ENCODE data around the gene HLA-A.
"Not testable (repeated sequence)": the region's sequence is repeated elsewhere in the genome, so short reads cannot be mapped to it uniquely, and the experiment has no call there.

HLA-A gene

DNA sequence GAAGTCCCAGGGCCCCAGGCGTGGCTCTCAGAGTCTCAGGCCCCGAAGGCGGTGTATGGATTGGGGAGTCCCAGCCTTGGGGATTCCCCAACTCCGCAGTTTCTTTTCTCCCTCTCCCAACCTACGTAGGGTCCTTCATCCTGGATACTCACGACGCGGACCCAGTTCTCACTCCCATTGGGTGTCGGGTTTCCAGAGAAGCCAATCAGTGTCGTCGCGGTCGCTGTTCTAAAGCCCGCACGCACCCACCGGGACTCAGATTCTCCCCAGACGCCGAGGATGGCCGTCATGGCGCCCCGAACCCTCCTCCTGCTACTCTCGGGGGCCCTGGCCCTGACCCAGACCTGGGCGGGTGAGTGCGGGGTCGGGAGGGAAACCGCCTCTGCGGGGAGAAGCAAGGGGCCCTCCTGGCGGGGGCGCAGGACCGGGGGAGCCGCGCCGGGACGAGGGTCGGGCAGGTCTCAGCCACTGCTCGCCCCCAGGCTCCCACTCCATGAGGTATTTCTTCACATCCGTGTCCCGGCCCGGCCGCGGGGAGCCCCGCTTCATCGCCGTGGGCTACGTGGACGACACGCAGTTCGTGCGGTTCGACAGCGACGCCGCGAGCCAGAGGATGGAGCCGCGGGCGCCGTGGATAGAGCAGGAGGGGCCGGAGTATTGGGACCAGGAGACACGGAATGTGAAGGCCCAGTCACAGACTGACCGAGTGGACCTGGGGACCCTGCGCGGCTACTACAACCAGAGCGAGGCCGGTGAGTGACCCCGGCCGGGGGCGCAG, at the start of gene HLA-A:
HLA-A (plus strand) TSS at position 258 of the 778 bp plus-strand sequence; CDS start at position 280, 22 bp downstream.
- DNase-seq (ENCODE audit: low read depth), result peak; percentile 80

DNA sequence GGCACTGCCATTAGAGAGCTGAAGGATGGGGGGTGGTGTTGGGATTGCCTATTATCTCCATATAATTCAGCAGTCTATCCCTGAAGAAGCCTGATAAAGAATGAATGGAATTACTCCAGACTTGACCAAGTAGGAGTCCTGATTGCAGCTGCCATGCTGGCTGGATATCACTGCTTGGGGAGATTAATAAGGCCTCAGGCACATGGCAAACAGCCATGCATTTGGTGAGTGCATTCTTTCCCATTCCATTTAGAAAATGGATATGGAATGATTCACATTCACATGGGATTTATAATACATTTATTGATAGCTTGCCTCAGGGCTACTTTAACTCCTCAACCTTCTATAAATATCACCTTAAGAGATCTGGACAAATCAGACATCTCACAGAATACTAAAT, 49.6 kb upstream of the HLA-A start:
- DNase-seq (ENCODE audit: low read depth), result no peak

DNA sequence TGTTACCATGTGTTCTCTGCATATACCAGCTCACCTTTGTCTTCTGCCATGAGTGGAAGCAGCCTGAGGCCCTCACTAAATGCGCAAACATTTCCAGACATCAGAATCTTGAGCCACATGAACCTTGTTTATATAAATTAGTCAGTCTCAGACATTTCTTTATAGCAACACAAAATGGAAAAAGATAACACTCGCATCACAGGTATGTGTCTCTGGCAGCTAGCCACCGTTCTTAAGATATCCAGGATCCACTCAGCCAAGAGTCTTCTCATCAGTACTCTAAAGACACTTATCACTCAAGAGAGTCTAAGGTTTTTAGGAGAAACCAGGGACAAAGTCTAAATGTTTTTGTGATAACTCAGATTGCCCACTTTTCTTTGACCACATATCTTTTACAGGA, 43.1 kb upstream of the HLA-A start:
- no peak for DNase-seq (ENCODE audit: low read depth)

DNA sequence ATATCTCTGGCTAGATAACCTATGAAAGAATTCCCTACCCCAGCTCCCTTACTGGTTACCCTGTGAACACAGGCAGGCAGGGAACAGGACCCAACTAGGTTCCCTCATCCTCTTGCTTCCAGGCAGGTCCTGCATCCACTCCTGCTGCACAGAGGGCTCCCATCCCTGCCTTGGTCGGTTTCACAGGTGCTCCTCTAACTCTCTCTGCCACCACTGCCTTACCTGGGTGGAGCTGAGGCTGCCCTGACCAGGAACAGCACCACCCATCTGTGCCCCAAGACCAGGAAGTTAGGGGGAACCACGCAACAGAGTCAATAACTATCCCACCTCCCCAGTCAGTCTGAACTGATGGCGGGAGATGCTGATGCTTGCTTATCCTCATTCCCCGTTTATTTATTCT, 37.0 kb upstream of the HLA-A start:
- DNase-seq (ENCODE audit: low read depth), result no peak

DNA sequence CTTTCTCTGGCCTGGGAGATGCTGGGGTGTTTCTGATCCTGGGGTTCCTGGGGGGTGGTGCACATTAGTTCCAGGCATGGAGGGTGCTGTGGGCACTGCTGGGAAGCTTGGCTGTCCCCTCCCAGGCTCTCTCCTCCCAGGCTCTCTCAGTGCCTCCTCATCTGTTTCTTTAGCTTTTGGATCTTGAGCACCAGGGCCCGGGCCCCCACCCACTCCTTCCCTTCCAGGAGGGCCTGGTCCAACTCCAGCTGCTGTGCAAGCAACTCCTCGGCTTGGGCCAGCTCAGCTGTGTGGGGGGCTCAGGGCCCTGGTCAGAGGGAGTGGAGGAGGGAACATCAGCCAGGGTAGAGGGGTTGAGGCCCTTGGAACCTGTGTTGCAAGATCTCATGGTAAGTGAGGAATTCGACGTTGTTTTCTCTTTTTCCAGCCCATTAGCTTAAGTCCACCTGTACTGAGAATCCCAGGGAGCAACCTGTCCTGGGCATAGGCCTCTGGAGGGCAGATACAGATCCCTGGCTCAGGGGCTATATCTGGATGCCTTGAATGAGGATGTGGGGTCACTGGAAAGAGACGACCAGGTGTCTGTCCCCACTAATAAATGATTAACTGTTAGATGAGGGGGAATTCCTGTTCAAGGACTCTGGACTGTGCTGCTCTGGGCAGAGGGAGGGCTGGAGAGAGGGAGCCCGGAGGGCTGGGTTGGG, 34.5 kb upstream of the HLA-A start:
- no peak for DNase-seq (ENCODE audit: low read depth)

DNA sequence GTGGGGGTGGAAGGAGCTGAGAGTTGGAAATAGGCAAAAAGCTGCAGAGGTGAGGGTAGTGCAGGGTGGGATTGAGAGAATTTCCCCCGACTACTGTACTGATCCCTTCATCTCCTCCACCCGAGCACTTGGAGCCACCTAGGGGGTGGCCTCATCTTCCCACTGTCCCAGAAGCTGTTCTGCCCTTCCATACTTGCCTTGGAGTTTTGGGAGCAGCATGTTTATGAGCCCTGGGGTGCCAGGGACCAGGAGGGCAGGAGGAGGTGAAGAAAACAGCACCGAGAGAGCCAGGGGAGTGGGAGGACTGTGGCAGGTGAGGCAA, 34.0 kb upstream of the HLA-A start:
- DNase-seq (ENCODE audit: low read depth), result no peak

DNA sequence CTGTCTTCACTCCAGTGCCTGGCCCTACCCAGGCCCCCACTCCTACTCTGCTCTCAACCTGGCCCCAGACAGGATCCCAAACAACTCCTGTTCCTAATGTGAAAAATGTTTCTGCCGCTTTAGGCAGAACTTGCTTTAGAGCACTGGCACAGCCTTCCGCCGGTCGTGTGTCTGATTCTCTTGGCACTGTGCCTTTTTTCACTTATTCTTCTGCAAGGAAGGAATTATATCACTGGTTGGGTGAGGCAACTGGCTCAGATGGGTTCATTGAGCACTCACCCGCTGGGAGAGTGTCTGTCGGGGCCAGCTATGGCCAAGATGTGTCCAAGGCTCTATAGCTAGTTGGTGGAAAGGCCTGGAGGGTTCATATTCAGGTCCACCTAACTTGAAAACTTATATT, 33.6 kb upstream of the HLA-A start:
- DNase-seq (ENCODE audit: low read depth), result no peak

DNA sequence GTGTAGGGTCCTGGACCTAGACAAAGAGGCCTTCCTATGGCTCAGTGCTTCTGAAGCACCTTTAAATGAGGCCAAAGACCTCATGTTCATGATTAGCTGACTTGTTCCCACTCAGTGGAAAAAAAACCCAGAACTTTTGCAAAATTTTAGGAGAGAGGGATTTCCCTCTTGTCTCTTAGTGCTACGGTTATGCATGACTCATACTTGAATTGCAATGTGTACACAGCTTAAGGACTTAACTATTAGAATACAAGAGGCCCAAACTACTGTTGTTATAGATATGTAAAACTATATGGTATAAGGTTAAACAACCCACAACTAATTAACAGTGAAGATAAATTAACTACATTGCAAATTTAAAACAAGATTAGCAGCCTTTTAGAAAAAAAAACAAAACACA, 32.3 kb upstream of the HLA-A start:
- DNase-seq (ENCODE audit: low read depth), result no peak

DNA sequence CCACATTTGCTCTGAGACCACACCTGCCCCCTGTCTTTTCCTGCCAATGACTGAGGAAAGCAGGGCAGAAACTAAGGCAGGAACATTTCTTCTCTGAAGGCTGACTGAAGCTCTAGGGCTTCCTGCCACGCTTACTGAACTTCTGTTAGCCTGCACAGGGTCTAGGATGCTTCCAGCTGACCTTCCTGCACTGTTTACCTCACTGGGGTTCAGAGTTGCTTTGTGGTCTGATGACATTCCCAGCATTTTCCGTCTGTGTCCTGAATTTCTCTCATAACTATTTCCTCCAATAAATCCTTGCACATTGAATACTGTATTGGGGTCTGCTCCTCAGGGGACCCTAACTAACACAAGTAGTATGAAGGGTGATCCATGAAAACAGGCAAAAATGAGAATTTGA, 29.5 kb upstream of the HLA-A start:
- no peak for DNase-seq (ENCODE audit: low read depth)

DNA sequence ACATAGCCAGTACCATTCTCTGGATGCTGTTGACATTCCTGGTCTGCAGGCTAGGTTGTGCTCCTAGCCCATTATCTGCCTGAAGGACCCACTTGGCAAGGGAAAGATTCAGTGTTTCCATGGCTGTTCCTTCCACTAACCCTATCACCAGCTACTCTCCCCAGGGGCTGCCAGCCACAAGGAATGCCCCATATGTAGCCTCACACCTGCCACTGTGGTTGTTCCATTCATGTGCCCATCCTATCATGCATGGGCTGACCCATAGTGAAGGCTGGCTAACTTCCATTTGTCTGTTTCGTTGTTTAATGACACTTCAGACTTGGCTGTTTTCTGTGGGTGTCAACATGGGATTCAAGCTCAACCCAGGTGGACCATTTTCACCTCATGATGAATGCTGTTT, 25.6 kb upstream of the HLA-A start:
- no peak for DNase-seq (ENCODE audit: low read depth)

DNA sequence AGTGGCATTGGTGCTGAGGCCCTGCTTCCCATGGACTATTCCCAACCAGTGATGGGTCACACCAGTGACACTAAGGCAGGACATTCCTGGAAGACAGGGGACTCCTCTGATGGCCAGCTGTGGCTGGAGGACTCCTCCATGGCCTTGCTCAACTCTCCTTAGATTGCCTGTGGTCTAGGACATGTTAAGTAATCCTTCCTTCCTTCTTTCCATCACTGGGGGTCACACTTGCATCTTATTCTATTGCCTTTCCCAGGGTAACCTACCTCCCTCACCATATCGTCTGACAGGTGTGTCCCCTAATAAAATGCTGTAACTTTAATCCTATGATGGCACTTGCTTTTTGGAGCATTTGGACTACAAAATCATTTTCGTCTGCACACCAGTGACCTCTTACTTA, 24.5 kb upstream of the HLA-A start:
- no peak for DNase-seq (ENCODE audit: low read depth)

DNA sequence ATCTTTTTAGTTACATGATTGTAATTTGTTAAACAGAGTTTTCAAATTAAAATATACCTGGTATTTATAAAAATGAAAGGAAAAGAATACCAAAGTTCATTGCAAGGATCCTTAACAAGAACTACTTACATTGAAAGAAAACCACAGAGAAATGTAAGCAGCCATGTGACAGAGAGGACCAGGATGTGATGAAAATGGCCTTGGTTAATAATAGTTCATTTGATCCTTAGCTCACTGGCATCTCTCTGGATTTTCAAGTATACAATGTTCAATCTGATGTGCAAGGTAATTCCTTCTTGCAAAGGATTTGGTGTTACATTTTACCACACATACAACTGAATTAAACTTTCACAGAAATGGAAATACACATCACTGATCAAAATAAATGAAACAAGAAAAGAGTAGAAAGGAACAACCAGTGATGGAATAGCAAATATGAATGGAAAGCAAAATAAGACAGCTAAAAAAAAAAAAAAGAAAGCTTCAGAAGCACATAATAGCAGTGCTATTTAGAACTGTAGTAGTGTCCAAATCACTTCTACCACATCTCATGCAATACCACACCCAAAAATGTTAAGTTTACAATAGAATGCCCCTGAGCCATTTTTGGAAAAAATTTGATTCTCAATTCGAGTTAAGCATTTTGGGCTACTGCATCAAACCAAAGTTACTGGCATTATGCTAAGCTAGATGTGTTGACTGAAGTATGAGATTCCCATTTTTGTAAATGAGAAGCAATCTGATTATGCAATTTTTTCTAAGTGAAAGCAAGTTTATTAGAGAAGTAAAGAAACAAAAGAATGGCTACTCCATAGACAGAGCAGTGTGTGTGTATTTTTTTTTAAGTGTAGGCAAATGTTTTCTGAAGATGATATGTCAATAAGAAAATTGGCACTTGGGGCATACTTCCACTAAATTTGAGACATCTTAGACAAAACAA, 22.6 kb upstream of the HLA-A start:
- DNase-seq (ENCODE audit: low read depth), result no peak

DNA sequence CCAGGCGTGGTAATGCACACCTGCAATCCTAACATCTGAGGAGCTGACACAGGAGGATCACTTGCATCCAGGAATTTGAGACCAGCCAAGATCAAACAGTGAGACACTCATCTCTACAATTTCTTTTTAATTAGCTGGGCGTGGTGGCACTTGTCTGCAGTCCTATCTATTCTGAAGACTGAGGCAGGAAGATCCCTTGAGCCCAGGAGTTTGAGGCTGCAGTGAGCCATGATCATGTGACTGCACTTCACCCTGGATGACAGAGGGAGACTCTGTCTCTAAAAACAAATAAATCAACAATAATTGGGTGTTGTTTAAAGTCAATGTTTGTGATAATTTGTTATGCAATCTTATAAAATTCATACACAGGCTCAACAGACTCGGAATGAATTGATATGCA, 18.0 kb upstream of the HLA-A start:
- DNase-seq (ENCODE audit: low read depth), result no peak

DNA sequence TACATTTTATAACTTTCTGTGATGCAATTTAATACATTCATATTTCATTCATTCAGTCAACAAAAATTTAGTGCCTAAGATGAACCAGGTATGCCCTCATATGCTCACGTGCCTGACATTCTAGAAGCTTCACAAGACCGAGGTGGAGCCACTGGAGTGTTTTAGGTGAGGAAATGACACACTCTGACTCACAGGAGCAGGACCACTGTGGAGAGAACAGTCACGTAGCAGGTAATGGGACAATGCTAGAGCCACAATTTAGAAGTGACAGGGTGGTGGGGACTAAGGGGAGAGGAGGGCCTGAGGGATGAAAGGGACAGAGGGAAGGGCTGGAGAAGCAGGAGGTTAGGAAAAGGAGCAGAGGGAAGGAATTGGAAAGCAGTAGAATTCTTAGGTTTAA, 17.6 kb upstream of the HLA-A start:
- DNase-seq (ENCODE audit: low read depth), result no peak

DNA sequence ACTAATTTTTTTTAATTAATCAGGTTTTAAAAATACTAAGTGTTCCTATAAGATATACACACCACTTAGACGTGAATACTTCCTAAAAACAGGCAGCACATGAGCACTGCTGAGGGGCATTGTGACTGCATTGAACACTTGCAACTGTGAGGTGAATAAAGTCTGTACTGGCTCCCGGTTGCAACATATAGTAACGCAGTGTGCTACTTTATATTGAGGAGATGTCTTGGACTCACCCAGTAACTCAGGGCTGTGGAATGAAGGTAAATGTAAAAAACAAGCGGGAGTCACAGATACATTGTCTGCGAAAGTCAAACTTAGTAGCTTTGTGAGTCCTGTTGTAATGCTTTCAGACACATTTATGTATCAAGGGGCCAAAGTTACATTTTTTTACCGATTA, 17.0 kb upstream of the HLA-A start:
- DNase-seq (ENCODE audit: low read depth), result no peak

DNA sequence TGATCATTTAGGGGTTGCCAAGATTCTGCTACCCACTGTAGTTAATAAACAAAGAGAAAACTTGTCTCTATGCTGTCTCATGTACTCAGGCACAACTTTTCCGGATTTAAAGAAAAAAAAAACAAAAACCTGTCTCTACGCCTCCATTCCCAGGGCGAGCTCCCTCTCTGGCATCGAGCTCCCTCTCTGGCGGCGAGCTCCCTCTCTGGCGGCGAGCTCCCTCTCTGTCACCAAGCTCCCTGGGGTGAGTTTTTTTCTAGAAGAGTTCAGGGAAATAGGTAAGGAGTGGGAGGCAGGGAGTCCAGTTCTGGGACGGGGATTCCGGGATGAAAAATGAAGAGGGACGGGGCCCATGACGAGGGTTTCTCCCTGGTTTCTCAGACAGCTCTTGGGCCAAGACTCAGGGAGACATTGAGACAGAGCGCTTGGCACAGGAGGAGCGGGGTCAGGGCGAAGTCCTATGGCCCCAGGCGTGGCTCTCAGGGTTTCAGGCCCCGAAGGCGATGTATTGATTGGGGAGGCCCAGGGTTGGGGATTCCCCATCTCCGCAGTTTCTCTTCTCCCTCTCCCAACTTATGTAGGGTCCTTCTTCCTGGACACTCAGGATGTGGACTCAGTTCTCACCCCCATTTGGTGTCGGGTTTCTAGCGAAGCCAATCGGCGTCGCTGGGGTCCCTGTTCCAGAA, 16.5 kb upstream of the HLA-A start:
- no peak for DNase-seq (ENCODE audit: low read depth)

DNA sequence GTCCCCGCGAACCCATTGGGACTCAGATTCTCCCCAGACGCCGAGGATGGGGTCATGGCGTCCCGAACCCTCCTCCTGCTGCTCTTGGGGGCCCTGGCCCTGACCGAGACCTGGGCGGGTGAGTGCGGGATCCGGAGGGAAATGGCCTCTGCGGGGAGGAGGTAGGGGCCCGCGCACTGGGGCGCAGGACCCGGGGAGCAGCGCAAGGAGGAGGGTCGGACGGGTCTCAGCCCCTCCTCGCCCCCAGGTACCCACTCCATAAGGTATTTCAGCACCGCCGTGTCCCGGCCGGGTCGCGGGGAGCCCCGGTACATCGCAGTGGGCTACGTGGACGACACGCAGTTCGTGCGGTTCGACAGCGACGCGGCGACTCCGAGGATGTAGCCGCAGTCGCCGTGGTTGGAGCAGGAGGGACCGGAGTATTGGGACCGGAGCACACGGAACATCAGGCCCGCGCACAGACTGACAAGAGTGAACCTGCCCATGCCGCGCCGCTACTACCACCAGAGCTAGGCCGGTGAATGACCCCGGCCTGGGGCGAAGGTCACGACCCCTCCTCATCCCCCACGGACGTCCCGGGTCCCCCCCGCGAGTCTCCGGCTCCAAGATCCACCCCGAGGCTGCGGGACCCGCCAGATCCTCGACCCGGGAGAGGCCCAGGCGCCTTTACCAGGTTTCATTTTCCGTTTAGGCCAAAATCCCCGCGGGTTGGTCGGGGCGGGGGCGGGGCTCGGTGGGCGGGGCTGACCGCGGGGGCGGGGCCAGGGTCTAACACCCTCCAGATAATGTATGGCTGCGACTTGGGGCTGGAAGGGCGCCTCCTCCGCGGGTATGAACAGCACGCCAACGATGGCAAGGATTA, 15.7 kb upstream of the HLA-A start:
- DNase-seq (ENCODE audit: low read depth), result peak; percentile 55

DNA sequence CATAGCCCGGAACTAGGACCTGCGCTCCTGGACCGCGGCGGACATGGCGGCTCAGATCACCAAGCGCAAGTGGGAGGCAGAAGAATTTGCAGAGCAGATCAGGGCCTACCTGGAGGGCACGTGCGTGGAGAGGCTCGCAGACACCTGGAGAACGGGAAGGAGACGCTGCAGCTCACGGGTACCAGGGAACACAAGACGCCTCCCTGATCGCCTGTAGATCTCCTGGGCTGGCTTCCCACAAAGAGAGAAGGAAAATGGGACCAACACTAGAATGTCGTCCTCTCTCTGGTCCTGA, 15.1 kb upstream of the HLA-A start:
- DNase-seq (ENCODE audit: low read depth), result no peak

DNA sequence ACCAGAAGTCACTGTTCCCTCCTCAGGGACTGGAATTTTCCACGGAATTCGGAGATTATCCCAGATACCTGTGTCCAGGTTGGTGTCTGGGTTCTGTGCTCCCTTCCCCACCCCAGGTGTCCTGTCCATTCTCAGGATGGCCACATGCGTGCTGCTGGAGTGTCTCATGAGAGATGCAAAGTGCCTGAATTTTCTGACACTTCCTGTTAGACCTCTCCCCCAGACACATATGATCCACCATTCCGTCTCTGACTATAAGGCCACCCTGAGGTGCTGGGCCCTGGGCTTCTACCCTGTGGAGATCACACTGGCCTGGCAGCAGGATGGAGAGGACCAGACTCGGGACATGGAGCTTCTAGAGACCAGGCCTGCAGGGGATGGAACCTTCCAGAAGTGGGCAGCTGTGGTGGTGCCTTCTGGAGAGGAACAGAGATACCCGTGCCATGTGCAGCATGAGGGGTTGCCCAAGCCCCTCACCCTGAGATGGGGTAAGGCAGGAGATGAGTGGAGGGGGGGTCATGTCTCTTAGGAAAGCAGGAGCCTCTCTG, 14.4 kb upstream of the HLA-A start:
- no peak for DNase-seq (ENCODE audit: low read depth)

DNA sequence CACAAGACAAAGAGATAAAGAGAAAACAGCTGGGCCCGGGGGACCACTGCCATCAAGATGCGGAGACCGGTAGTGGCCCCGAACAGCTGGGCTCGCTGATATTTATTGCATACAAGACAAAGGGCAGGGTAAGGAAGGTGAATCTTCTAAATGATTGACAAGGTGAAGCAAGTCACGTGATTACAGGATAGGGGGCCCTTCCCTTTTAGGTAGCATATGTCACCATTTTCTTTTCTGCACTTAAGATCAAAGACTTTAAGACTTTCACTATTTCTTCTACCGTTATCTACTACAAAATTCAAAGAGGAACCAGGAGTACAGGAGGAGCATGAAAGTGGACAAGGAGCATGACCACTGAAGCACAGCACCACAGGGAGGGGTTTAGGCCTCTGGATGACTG, 12.3 kb upstream of the HLA-A start:
- not testable (repeated sequence) for DNase-seq (ENCODE audit: low read depth)

DNA sequence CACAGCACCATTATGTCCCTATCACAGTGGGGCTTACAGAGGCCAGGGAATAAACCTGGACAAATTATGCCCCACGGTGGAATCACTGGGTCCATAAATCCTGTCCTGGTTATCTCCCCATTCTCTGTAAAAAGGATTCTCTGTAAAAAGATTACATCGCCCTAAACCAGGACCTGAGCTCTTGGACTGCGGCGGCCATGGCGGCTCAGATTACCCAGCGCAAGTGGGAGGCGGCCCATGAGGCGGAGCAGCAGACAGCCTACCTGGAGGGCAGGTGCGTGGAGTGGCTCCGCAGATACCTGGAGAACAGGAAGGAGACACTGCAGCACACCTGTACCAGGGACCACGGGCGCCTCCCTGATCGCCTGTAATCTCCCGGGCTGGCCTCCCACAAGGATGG, 8.4 kb upstream of the HLA-A start:
- no peak for DNase-seq (ENCODE audit: low read depth)
